ENCODE data around the gene MED7.

- TF ChIP-seq CTCF (IDR thresholded peaks at IDR 0.05) (no peak), POLR2A (IDR thresholded peaks at IDR 0.05) (no peak)
Observed at GRCh38 chr5:157175071-157175612, 32.5 kb upstream of the MED7 start.

Data from stomach (tissue), 4 donors.